A673 (cell line): ENCODE measurements around the gene CX3CR1. TPM values are rescaled to one million over a fixed set of nuclear protein-coding genes. Genes with fewer than 3 reads are reported as not detected.

Experiments used
- BruUV-seq: library from RNA; stranded (reverse); fragments of 400-500 nt; replicated peaks from 2 replicates; lab custom pipeline; 2021; lab: Mats Ljungman, UMichigan
- CTCF ChIA-PET: fragments of 300-600 bp; sonication (Branson Sonifier 250); formaldehyde crosslinking; loops from one replicate; lab custom pipeline; 2022; ENCODE audit warnings: antibody characterized with exemption; lab: Charles Lee
- POLR2A ChIA-PET: fragments of 300-600 bp; sonication (Branson Sonifier 250); formaldehyde crosslinking; loops from one replicate; lab custom pipeline; 2022; ENCODE audit warnings: antibody characterized with exemption; ENCODE audit not compliant: low non-redundant PET; lab: Charles Lee
- DNase-seq: peaks from one replicate; pipeline ENCODE4 v3.0.0-alpha.2; 2015; ENCODE audit warnings: low spot score
- H3K27ac ChIP-seq: fragments of 200-600 bp; sonication (generic); 2 replicates; pipeline ENCODE4 v1.5.1; 2016; ENCODE audit warnings: mixed run types, low read depth, mild to moderate bottlenecking, mixed read lengths, antibody characterized with exemption, low read length; ENCODE audit not compliant: poor library complexity, severe bottlenecking
- H3K27me3 ChIP-seq: fragments of 200-600 bp; sonication (generic); replicated peaks from 2 replicates; pipeline ENCODE4 v1.6.1; 2017; ENCODE audit warnings: mixed run types, low read depth, mild to moderate bottlenecking, mixed read lengths, antibody characterized with exemption, low read length; ENCODE audit not compliant: insufficient read depth, poor library complexity
- H3K36me3 ChIP-seq: fragments of 200-600 bp; sonication (generic); 2 replicates; pipeline ENCODE4 v1.6.1; 2016; ENCODE audit warnings: mixed run types, mild to moderate bottlenecking, mixed read lengths, antibody characterized with exemption, low read length; ENCODE audit not compliant: insufficient read depth, poor library complexity, severe bottlenecking
- H3K4me1 ChIP-seq: fragments of 200-600 bp; sonication (generic); 2 replicates; pipeline ENCODE4 v1.6.1; 2017; ENCODE audit warnings: mixed run types, mild to moderate bottlenecking, mixed read lengths, antibody characterized with exemption, low read length; ENCODE audit not compliant: insufficient read depth, poor library complexity, severe bottlenecking
- H3K4me3 ChIP-seq: fragments of 200-600 bp; sonication (generic); 2 replicates; pipeline ENCODE4 v1.5.1; 2016; ENCODE audit warnings: low read depth, mixed run types, mild to moderate bottlenecking, mixed read lengths, low read length; ENCODE audit not compliant: poor library complexity, severe bottlenecking
- H3K9me3 ChIP-seq: fragments of 200-600 bp; sonication (generic); 2 replicates; pipeline ENCODE4 v1.6.1; 2016; ENCODE audit warnings: mixed run types, low read depth, mild to moderate bottlenecking, mixed read lengths, antibody characterized with exemption, low read length; ENCODE audit not compliant: poor library complexity, severe bottlenecking
- EZH2 ChIP-seq: fragments of 200-600 bp; sonication (generic); IDR thresholded peaks from 2 replicates; pipeline ENCODE4 v1.6.1; 2017; ENCODE audit warnings: borderline replicate concordance, low read depth, mild to moderate bottlenecking, mixed read lengths, antibody characterized with exemption, low read length; ENCODE audit not compliant: poor library complexity, severe bottlenecking
- intact Hi-C: fragments of 100-400 bp; cut with micrococcal nuclease; formaldehyde crosslinking; loops from one replicate; pipeline ENCODE4 v1.10.0; 2022; ENCODE audit not compliant: unreplicated experiment
- total RNA-seq: library from RNA; stranded (reverse); gene quantifications from 2 replicates; pipeline ENCODE4 v1.2.3, GENCODE V29; 2021
- TF ChIP-seq, protein P1 (sequence below): fragments of 300-800, 200-600 bp; sonication (generic); conservative IDR thresholded peaks from 2 replicates; pipeline ENCODE4 v1.5.1; 2017; ENCODE audit warnings: low read depth, mild to moderate bottlenecking, antibody characterized with exemption, low read length, moderate library complexity, mixed read lengths

CX3CR1 gene
- total RNA-seq, 1 experiment from 2014 or later, result not detected

DNA sequence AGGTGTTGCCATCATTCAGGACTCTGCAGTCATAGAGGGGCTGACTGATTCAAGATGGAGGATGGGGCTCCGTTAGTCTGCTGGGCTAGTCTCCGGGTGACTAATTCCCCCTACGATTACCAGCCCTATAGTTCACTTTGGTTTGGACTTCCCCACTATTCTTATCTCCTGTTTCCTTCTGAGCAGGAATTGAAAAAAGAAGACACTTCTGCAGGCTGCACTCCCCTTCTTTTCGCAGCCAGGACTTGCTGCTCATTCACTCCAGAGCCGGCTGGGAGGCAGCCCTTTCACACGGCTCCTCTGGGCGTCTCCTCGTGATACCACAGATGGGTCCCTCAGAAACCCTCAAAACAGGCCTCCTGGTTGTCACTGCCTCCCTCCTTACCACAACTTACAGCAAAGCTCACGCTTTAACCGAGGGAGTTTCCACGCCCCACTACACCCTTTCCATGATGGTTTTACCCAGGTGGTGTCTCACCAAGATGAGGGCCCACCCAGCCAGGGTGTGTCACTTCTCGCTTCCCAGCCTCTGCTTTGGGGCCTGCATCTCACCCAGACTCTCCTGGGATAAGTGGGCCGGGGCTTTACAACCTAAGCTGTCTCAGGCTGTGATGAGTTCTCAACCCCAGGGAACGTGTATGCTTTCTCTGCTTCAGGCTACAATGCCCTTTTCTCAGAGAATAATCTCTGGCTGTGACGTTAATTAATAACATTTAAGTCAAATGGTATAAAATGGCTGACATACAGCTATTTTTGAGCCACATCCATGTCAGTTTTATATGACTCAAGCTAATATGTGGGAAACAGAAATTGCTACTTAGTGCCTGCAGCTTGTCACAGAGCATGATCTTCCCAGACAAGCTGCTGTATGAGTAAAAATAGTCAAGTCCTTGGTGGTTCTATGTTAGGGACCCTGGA lies 11.9 kb downstream of the CX3CR1 start:
- TF ChIP-seq, protein P1, sequence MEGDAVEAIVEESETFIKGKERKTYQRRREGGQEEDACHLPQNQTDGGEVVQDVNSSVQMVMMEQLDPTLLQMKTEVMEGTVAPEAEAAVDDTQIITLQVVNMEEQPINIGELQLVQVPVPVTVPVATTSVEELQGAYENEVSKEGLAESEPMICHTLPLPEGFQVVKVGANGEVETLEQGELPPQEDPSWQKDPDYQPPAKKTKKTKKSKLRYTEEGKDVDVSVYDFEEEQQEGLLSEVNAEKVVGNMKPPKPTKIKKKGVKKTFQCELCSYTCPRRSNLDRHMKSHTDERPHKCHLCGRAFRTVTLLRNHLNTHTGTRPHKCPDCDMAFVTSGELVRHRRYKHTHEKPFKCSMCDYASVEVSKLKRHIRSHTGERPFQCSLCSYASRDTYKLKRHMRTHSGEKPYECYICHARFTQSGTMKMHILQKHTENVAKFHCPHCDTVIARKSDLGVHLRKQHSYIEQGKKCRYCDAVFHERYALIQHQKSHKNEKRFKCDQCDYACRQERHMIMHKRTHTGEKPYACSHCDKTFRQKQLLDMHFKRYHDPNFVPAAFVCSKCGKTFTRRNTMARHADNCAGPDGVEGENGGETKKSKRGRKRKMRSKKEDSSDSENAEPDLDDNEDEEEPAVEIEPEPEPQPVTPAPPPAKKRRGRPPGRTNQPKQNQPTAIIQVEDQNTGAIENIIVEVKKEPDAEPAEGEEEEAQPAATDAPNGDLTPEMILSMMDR, result no peak
- TF ChIP-seq EZH2, result no peak
- Histone ChIP-seq H3K36me3 (no peaks in the 10 kb centered on the region), H3K9me3 (no peaks in the 10 kb centered on the region), H3K27ac (no peak overlapping the region), H3K4me1 (no peaks in the 10 kb centered on the region), H3K27me3 (peaks cover 4% of the 10 kb centered on the region), H3K4me3 (no peak overlapping the region)
- POLR2A ChIA-PET, result no interaction called here
- no peak for DNase-seq
- no TSS peak for BruUV-seq
- intact Hi-C loops, result no loop called here
- CTCF ChIA-PET, result no interaction called here

DNA sequence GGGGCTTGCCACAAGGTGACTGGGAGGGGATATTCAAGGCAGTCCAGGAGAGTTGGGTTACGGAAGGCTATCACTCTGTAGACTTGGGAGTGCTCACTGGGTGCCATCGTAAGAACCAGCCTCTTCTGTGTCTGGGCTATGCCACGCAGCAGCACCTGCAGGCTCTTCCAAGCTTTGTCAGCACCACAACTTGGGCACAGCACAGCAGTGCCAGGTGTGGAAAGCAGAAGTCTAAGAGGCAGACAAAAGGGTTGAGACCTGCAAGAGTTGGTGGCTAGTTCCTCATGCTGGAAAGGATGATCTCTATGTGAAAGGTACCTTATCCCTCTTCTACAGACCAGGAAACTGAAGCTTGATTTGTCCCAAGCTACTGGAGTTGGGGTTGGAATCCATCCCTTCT lies 15.8 kb downstream of the CX3CR1 start:
- Histone ChIP-seq H3K36me3 (no peaks in the 10 kb centered on the region), H3K27ac (no peak overlapping the region), H3K9me3 (no peaks in the 10 kb centered on the region), H3K4me3 (no peak overlapping the region), H3K4me1 (no peaks in the 10 kb centered on the region), H3K27me3 (peaks cover 4% of the 10 kb centered on the region)
- no peak for DNase-seq
- intact Hi-C loops, result no loop called here
- no peak for TF ChIP-seq EZH2
- TF ChIP-seq, protein P1, result no peak
- no TSS peak for BruUV-seq
- ChIA-PET CTCF (no interaction called here), POLR2A (no interaction called here)

DNA sequence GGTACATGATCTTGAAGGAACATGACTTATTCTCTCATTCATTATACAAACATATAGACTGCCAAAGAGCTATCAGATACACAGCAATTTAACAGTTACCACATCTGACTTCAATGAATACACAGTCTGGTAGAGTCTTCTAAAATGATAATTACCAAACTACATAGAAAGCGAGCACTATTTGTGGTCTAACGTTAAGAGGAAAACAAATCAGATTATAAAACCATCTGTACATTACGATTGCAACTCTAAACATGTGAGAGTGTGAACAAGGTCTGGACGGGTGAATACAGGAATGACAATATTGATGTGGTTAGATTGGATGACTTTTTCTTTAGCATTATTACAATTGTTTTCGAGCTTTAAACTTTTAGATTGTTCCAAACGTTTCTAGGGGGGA lies 16.3 kb downstream of the CX3CR1 start:
- intact Hi-C loops, result no loop called here
- no peak overlapping the region for H3K27ac ChIP-seq
- no peaks in the 10 kb centered on the region for H3K9me3 ChIP-seq
- TF ChIP-seq, protein P1, result no peak
- TF ChIP-seq EZH2, result no peak
- CTCF ChIA-PET, result no interaction called here
- no peaks in the 10 kb centered on the region for H3K4me1 ChIP-seq
- no peaks in the 10 kb centered on the region for H3K36me3 ChIP-seq
- BruUV-seq, result no TSS peak
- POLR2A ChIA-PET, result no interaction called here
- DNase-seq, result no peak
- no peak overlapping the region for H3K4me3 ChIP-seq
- peaks cover 4% of the 10 kb centered on the region for H3K27me3 ChIP-seq
